ENCODE measurements around the gene GRB2. TPM values are rescaled to one million over a fixed set of nuclear protein-coding genes. Genes with fewer than 3 reads are reported as not detected.

The GRB2 gene
- total RNA-seq, 1 donor from 2014 or later, result 121 TPM

- TF ChIP-seq, protein P1, sequence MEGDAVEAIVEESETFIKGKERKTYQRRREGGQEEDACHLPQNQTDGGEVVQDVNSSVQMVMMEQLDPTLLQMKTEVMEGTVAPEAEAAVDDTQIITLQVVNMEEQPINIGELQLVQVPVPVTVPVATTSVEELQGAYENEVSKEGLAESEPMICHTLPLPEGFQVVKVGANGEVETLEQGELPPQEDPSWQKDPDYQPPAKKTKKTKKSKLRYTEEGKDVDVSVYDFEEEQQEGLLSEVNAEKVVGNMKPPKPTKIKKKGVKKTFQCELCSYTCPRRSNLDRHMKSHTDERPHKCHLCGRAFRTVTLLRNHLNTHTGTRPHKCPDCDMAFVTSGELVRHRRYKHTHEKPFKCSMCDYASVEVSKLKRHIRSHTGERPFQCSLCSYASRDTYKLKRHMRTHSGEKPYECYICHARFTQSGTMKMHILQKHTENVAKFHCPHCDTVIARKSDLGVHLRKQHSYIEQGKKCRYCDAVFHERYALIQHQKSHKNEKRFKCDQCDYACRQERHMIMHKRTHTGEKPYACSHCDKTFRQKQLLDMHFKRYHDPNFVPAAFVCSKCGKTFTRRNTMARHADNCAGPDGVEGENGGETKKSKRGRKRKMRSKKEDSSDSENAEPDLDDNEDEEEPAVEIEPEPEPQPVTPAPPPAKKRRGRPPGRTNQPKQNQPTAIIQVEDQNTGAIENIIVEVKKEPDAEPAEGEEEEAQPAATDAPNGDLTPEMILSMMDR (IDR thresholded peaks at IDR 0.05; ENCODE audit: insufficient read depth, low read length, poor library complexity, severe bottlenecking), result no peak
- H3K36me3 ChIP-seq (ENCODE audit: control insufficient read depth, insufficient read depth, low read length), result peaks cover 1% of the 10 kb centered on the region
- no peak for DNase-seq (ENCODE audit: low read depth)
- no peaks in the 10 kb centered on the region for H3K27me3 ChIP-seq (ENCODE audit: control insufficient read depth, insufficient read depth, low read length)
- H3K4me3 ChIP-seq (ENCODE audit: low read depth, low read length), result no peak overlapping the region
These were observed 85.4 kb downstream of the GRB2 start for GRCh38 chr17:75319904-75320691.

- Histone ChIP-seq H3K4me3 (ENCODE audit: low read depth, low read length) (no peak overlapping the region), H3K36me3 (ENCODE audit: control insufficient read depth, insufficient read depth, low read length) (peaks cover 1% of the 10 kb centered on the region), H3K27me3 (ENCODE audit: control insufficient read depth, insufficient read depth, low read length) (no peaks in the 10 kb centered on the region)
- TF ChIP-seq, protein P1 (IDR thresholded peaks at IDR 0.05; ENCODE audit: insufficient read depth, low read length, poor library complexity, severe bottlenecking), result no peak
- no peak for DNase-seq (ENCODE audit: low read depth)
These were observed 86.8 kb downstream of the GRB2 start for GRCh38 chr17:75318615-75319222.

DNA sequence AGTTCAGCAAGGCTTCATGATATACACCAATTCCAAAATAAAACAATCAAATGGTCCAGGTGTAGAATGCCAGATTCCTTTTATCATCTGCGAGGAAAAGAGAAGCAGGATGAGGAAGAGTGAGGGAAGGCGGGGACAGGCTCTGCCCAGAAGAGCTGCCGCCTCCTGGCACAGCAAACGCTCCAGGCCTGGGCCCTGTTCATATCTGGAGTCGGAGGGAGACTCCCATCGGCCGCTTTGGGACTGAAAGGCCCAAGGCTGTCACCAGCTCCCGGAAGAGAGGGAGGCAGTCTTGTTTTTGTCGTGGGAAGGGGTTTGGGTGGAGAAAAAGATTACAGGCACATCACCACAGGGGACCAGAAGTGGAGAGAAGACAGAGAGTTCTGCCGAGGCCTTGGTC, 87.3 kb downstream of the GRB2 start:
- peaks cover 1% of the 10 kb centered on the region for H3K36me3 ChIP-seq (ENCODE audit: control insufficient read depth, insufficient read depth, low read length)

GRCh38 chr17:75317671-75318070, 87.8 kb downstream of the GRB2 start:
- Histone ChIP-seq H3K27me3 (ENCODE audit: control insufficient read depth, insufficient read depth, low read length) (no peaks in the 10 kb centered on the region), H3K36me3 (ENCODE audit: control insufficient read depth, insufficient read depth, low read length) (peaks cover 1% of the 10 kb centered on the region), H3K4me3 (ENCODE audit: low read depth, low read length) (no peak overlapping the region)
- DNase-seq (ENCODE audit: low read depth), result no peak
- TF ChIP-seq, protein P1 (IDR thresholded peaks at IDR 0.05; ENCODE audit: insufficient read depth, low read length, poor library complexity, severe bottlenecking), result no peak

More for the DNA sequence above, 87.3 kb downstream of the GRB2 start:
- TF ChIP-seq, protein P1 (IDR thresholded peaks at IDR 0.05; ENCODE audit: insufficient read depth, low read length, poor library complexity, severe bottlenecking), result no peak
- no peak for DNase-seq (ENCODE audit: low read depth)
- no peaks in the 10 kb centered on the region for H3K27me3 ChIP-seq (ENCODE audit: control insufficient read depth, insufficient read depth, low read length)
- no peak overlapping the region for H3K4me3 ChIP-seq (ENCODE audit: low read depth, low read length)

DNA sequence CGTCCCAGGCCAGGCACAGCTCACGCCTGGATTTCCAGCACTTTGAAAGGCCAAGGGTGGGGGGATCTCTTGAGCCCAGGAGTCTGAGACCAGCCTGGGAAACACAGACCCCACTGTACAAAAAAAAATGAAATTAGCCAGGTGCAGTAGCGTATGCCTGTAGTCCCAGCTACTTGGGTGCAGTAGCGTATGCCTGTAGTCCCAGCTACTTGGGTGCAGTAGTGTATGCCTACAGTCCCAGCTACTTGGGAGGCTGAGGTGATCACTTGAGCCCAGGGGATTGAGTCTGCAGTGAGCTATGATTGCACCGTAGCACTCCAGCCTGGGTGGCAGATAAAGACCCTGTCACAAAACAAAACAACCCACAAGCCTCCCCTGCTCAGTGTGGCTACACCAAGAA, 89.2 kb downstream of the GRB2 start:
- Histone ChIP-seq H3K27me3 (ENCODE audit: control insufficient read depth, insufficient read depth, low read length) (no peaks in the 10 kb centered on the region), H3K36me3 (ENCODE audit: control insufficient read depth, insufficient read depth, low read length) (peaks cover 1% of the 10 kb centered on the region), H3K4me3 (ENCODE audit: low read depth, low read length) (no peak overlapping the region)
- TF ChIP-seq, protein P1 (IDR thresholded peaks at IDR 0.05; ENCODE audit: insufficient read depth, low read length, poor library complexity, severe bottlenecking), result no peak
- no peak for DNase-seq (ENCODE audit: low read depth)

Measured in kidney epithelial cell (primary cell).